Effector CD4-positive, alpha-beta T cell (primary cell): ENCODE data around the gene KRT31. TPM values are rescaled to one million over a fixed set of nuclear protein-coding genes. Genes with fewer than 3 reads are reported as not detected.
"Not testable (repeated sequence)": the region's sequence is repeated elsewhere in the genome, so short reads cannot be mapped to it uniquely, and the experiment has no call there.

Experiments used
- DNase-seq: peaks from one replicate; pipeline ENCODE4 v3.0.0-alpha.2; 2020
- total RNA-seq: gene quantifications from one replicate; lab custom pipeline; 2026; lab: John Stamatoyannopoulos, UW

Gene KRT31
- not detected for total RNA-seq

GRCh38 chr17:41396996-41397660, at the start of gene KRT31:
TSS of gene KRT31 (minus strand) at chr17:41397608. CDS start at chr17:41397539, 69 bp downstream.
- no peak for DNase-seq

GRCh38 chr17:41446806-41447205, 49.4 kb upstream of the KRT31 start:
- DNase-seq = no peak

GRCh38 chr17:41444640-41445039, 47.2 kb upstream of the KRT31 start:
- no peak for DNase-seq

GRCh38 chr17:41444186-41444585, 46.8 kb upstream of the KRT31 start:
- DNase-seq = no peak

- no peak for DNase-seq
Measured at GRCh38 chr17:41442739-41443138, 45.3 kb upstream of the KRT31 start.

GRCh38 chr17:41440531-41441033, 43.2 kb upstream of the KRT31 start, which contains the start of gene KRT38:
TSS of gene KRT38 (minus strand) at chr17:41440983. CDS start at chr17:41440921, 62 bp downstream.
- no peak for DNase-seq

GRCh38 chr17:41439375-41439774, 42.0 kb upstream of the KRT31 start:
- DNase-seq = no peak

GRCh38 chr17:41437769-41438168, 40.4 kb upstream of the KRT31 start:
- DNase-seq = no peak

- no peak for DNase-seq
Measured at GRCh38 chr17:41437254-41437653, 39.8 kb upstream of the KRT31 start.

- DNase-seq = no peak
Measured at GRCh38 chr17:41434415-41434814, 37.0 kb upstream of the KRT31 start.

- no peak for DNase-seq
Measured at GRCh38 chr17:41434005-41434404, 36.6 kb upstream of the KRT31 start.

- DNase-seq = no peak
Measured at GRCh38 chr17:41433586-41433985, 36.2 kb upstream of the KRT31 start.

- DNase-seq = not testable (repeated sequence)
Measured at GRCh38 chr17:41430376-41430775, 33.0 kb upstream of the KRT31 start.

GRCh38 chr17:41429667-41430066, 32.3 kb upstream of the KRT31 start:
- no peak for DNase-seq

GRCh38 chr17:41428591-41429291, 31.3 kb upstream of the KRT31 start:
- DNase-seq = no peak

- DNase-seq = no peak
Measured at GRCh38 chr17:41424111-41424635, 26.8 kb upstream of the KRT31 start, which contains the start of gene KRT37. TSS of gene KRT37 (minus strand) at chr17:41424585. CDS start at chr17:41424523, 62 bp downstream.

- DNase-seq = not testable (repeated sequence)
Measured at GRCh38 chr17:41422586-41422985, 25.2 kb upstream of the KRT31 start.

- no peak for DNase-seq
Measured at GRCh38 chr17:41421617-41422016, 24.2 kb upstream of the KRT31 start.

GRCh38 chr17:41421116-41421515, 23.7 kb upstream of the KRT31 start:
- DNase-seq = no peak

- DNase-seq = no peak
Measured at GRCh38 chr17:41420134-41420533, 22.7 kb upstream of the KRT31 start.

- no peak for DNase-seq
Measured at GRCh38 chr17:41419716-41420115, 22.3 kb upstream of the KRT31 start.

GRCh38 chr17:41418116-41418860, 20.9 kb upstream of the KRT31 start:
- no peak for DNase-seq

- no peak for DNase-seq
Measured at GRCh38 chr17:41417576-41418015, 20.2 kb upstream of the KRT31 start.
